NCI-H82 treated with DMSO at 0.1 percent for 48 hours (cell line): ENCODE data around the gene SEMA5A.

ENCODE experiments used
- DNase-seq: peaks from one replicate; lab custom pipeline; 2025; ENCODE audit not compliant: unreplicated experiment; lab: John Stamatoyannopoulos, UW

Gene SEMA5A

GRCh38 chr5:9046756-9047481 lies 499.0 kb downstream of the SEMA5A start:
- DNase-seq, result no peak

- no peak for DNase-seq
Observed at GRCh38 chr5:9045946-9046345, 499.9 kb downstream of the SEMA5A start.

- no peak for DNase-seq
Observed at GRCh38 chr5:9042241-9042640, 503.6 kb downstream of the SEMA5A start.

- DNase-seq, result no peak
Observed at GRCh38 chr5:9040475-9040874, 505.4 kb downstream of the SEMA5A start.

- DNase-seq, result no peak
Observed at GRCh38 chr5:9037048-9037447, 508.8 kb downstream of the SEMA5A start.

GRCh38 chr5:9035346-9035745 lies 510.5 kb downstream of the SEMA5A start:
- no peak for DNase-seq

GRCh38 chr5:9034649-9035048 lies 511.2 kb downstream of the SEMA5A start:
- no peak for DNase-seq

GRCh38 chr5:9033524-9033923 lies 512.4 kb downstream of the SEMA5A start:
- DNase-seq, result no peak

- no peak for DNase-seq
Observed at GRCh38 chr5:9025942-9026341, 519.9 kb downstream of the SEMA5A start.

GRCh38 chr5:9020996-9021395 lies 524.9 kb downstream of the SEMA5A start:
- no peak for DNase-seq

- DNase-seq, result no peak
Observed at GRCh38 chr5:9015937-9016270, 530.0 kb downstream of the SEMA5A start.

- DNase-seq, result no peak
Observed at GRCh38 chr5:9015260-9015936, 530.5 kb downstream of the SEMA5A start.

GRCh38 chr5:9013147-9013546 lies 532.7 kb downstream of the SEMA5A start:
- no peak for DNase-seq

- no peak for DNase-seq
Observed at GRCh38 chr5:9009931-9010651, 535.8 kb downstream of the SEMA5A start.

- DNase-seq, result no peak
Observed at GRCh38 chr5:8997542-8998070, 548.3 kb downstream of the SEMA5A start.

GRCh38 chr5:8993031-8993430 lies 552.8 kb downstream of the SEMA5A start:
- DNase-seq, result no peak
